Spleen (tissue), 11 donors: ENCODE results near the gene TJP3. TPM values are rescaled to one million over a fixed set of nuclear protein-coding genes. Genes with fewer than 3 reads are reported as not detected.

Source experiments
- DNase-seq: peaks from one replicate; pipeline ENCODE4 v3.0.0-alpha.2; 2020
- H3K27ac ChIP-seq, 8 donors: fragments of 200-600 bp; sonication (generic) in 7 of 8; 1 replicate in 4 of 8; 2 replicates in 4 of 8; pipeline versions ENCODE4 v1.5.0 to v1.8.0; 2016 to 2021; ENCODE audit warnings: inconsistent platforms in 4 of 8, mild to moderate bottlenecking in 4 of 8, moderate library complexity in 1 of 8
- H3K27me3 ChIP-seq, 7 donors: fragments of 200-600 bp; sonication (generic) in 6 of 7; replicated peaks in 1 of 7; 1 replicate in 4 of 7; 2 replicates in 3 of 7; pipeline versions ENCODE4 v1.5.0 to v1.8.0; 2016 to 2021; ENCODE audit warnings: inconsistent platforms in 3 of 7, mild to moderate bottlenecking in 1 of 7
- H3K36me3 ChIP-seq, 6 donors: fragments of 200-600 bp; sonication (generic) in 5 of 6; 1 replicate in 4 of 6; 2 replicates in 2 of 6; pipeline versions ENCODE4 v1.5.0 to v1.8.0; 2016 to 2021; ENCODE audit warnings: inconsistent platforms in 2 of 6
- H3K4me1 ChIP-seq, 6 donors: fragments of 200-600 bp; sonication (generic) in 5 of 6; 1 replicate in 3 of 6; 2 replicates in 3 of 6; pipeline versions ENCODE4 v1.5.0 to v1.8.0; 2016 to 2021; ENCODE audit warnings: inconsistent platforms in 3 of 6
- H3K4me3 ChIP-seq, 8 donors: fragments of 200-600 bp; sonication (generic) in 7 of 8; 1 replicate in 4 of 8; 2 replicates in 4 of 8; pipeline versions ENCODE4 v1.5.0 to v1.8.0; 2016 to 2021; ENCODE audit warnings: inconsistent platforms in 4 of 8, mild to moderate bottlenecking in 4 of 8, moderate library complexity in 2 of 8
- H3K9me3 ChIP-seq, 8 donors: fragments of 200-600 bp; sonication (generic) in 7 of 8; 1 replicate in 4 of 8; 2 replicates in 4 of 8; pipeline versions ENCODE4 v1.5.0 to v1.8.0; 2016 to 2021; ENCODE audit warnings: inconsistent platforms in 4 of 8
- CTCF ChIP-seq, 11 experiments: fragments of 200-600 bp in 7 of 11; fragments of 450-650 bp in 4 of 11; sonication (generic) in 4 of 11; IDR thresholded peaks in 8 of 11; conservative IDR thresholded peaks in 3 of 11; 1 replicate in 7 of 11; 2 replicates in 4 of 11; pipeline versions ENCODE4 v1.4.0 to v1.8.0; 2016 to 2021; ENCODE audit warnings: antibody characterized with exemption in 11 of 11, inconsistent platforms in 4 of 11, mild to moderate bottlenecking in 1 of 11
- POLR2A ChIP-seq, 3 donors: fragments of 450-650 bp; IDR thresholded peaks; one replicate each; pipeline ENCODE4 v1.5.1; 2017; ENCODE audit warnings: antibody characterized with exemption in 3 of 3, mild to moderate bottlenecking in 1 of 3
- POLR2AphosphoS5 ChIP-seq, 3 donors: sonication (generic); formaldehyde crosslinking; IDR thresholded peaks; one replicate each; pipeline ENCODE4 v1.5.1; 2017; ENCODE audit warnings: antibody characterized with exemption in 3 of 3
- WGBS, 5 donors: extraction: QIAGEN DNeasy Blood & Tissue Kit in 3 of 5; methylation state at CpG; one replicate each; pipeline versions ENCODE4 v1.1.5 to v1.1.7; 2013 to 2018; 5-methylcytosine and 5-hydroxymethylcytosine counted together
- intact Hi-C: fragments of 100-400 bp; cut with DNase I; formaldehyde crosslinking; loops from one replicate; pipeline ENCODE4 v1.15.0; 2023; ENCODE audit warnings: low total_unique reads
- polyA plus RNA-seq, 3 donors: library from polyadenylated mRNA; stranded (reverse); fragments of 200-250 nt; gene quantifications; one replicate each; pipeline ENCODE4 v1.2.1, GENCODE V29; 2013
- total RNA-seq, 7 donors: library from RNA; depleted of rRNA in 3 of 7; stranded (reverse); fragments of >200 nt in 3 of 7; fragmentation: NEBNext Ultra II Directional in 4 of 7; extraction: Animal tissue kit (Norgen Biotek cat#: 25700) in 4 of 7; gene quantifications; one replicate each; pipeline versions ENCODE4 v1.1.0 to v1.2.1, GENCODE V29; 2016 to 2021
- donor health status: healthy with polysubstance abuse.
- donor health status: DM: no; HTN: no; CAD: no; lungs with moderate emphysema.
- donor health status: DM: no; HTN: no; CAD: no.
- donor health status: Bipolar disorder and iron deficiency.
- donor health status: healthy.
- donor health status: DM: no; HTN: no; CAD: no.
- donor health status: DM: yes; HTN: yes; CAD: no.

TJP3 gene
- total and polyA plus RNA-seq, 10 donors: 0.39 to 9.0 (median 2.3) TPM

GRCh38 chr19:3723883-3724282, 15.7 kb downstream of the TJP3 start:
- Histone ChIP-seq H3K27me3 (peaks cover 0 to 72% (median 39%) of the 10 kb centered on the region in 7 donors), H3K27ac (no peak overlapping the region), H3K4me1 (peaks cover 4 to 31% (median 23%) of the 10 kb centered on the region in 6 donors), H3K4me3 (no peak overlapping the region), H3K36me3 (no peaks in the 10 kb centered on the region), H3K9me3 (no peaks in the 10 kb centered on the region)
- intact Hi-C loops: no loop called here
- no peak for DNase-seq
- TF ChIP-seq POLR2A (IDR thresholded peaks at IDR 0.05) (no peak), CTCF (IDR thresholded peaks at IDR 0.05 in 8 of 11, conservative IDR thresholded peaks at IDR 0.05 in 3 of 11) (no peak), POLR2AphosphoS5 (IDR thresholded peaks at IDR 0.05) (no peak)
- 48 to 69% (median 52%) methylated on average over 8 of the region's 8 CpGs for WGBS, 5 donors

GRCh38 chr19:3725121-3725520, 16.9 kb downstream of the TJP3 start:
- H3K27me3 ChIP-seq: peaks cover 0 to 59% (median 32%) of the 10 kb centered on the region in 7 donors
- intact Hi-C loops: no loop called here
- peaks cover 4 to 26% (median 23%) of the 10 kb centered on the region in 6 donors for H3K4me1 ChIP-seq
- no peak for DNase-seq
- no peak overlapping the region for H3K4me3 ChIP-seq
- WGBS, 5 donors: 60 to 70% (median 63%) methylated on average over 3 of the region's 3 CpGs
- no peak overlapping the region for H3K27ac ChIP-seq
- no peaks in the 10 kb centered on the region for H3K36me3 ChIP-seq
- no peaks in the 10 kb centered on the region for H3K9me3 ChIP-seq
- TF ChIP-seq POLR2AphosphoS5 (IDR thresholded peaks at IDR 0.05): no peak

GRCh38 chr19:3725640-3726310, 17.6 kb downstream of the TJP3 start:
- no peak for DNase-seq
- peaks cover 0 to 53% (median 26%) of the 10 kb centered on the region in 7 donors for H3K27me3 ChIP-seq
- WGBS, 5 donors: 41 to 54% (median 46%) methylated on average over 12 to 14 of the region's 14 CpGs

GRCh38 chr19:3730457-3730958, 22.3 kb downstream of the TJP3 start:
- no peak for TF ChIP-seq CTCF (IDR thresholded peaks at IDR 0.05 in 8 of 11, conservative IDR thresholded peaks at IDR 0.05 in 3 of 11)
- H3K27ac ChIP-seq: no peak overlapping the region
- H3K9me3 ChIP-seq: no peaks in the 10 kb centered on the region
- H3K36me3 ChIP-seq: peaks cover 0 to 3% (median 0%) of the 10 kb centered on the region in 6 donors
- H3K27me3 ChIP-seq: peaks cover 0 to 9% (median 0%) of the 10 kb centered on the region in 7 donors
- 93 to 96% (median 94%) methylated on average over 30 to 32 of the region's 32 CpGs for WGBS, 5 donors
- no peaks in the 10 kb centered on the region for H3K4me1 ChIP-seq
- no peak overlapping the region for H3K4me3 ChIP-seq
- intact Hi-C loops: no loop called here
- no peak for DNase-seq

More at GRCh38 chr19:3725640-3726310, 17.6 kb downstream of the TJP3 start:
- intact Hi-C loops: no loop called here
- Histone ChIP-seq H3K9me3 (no peaks in the 10 kb centered on the region), H3K36me3 (no peaks in the 10 kb centered on the region), H3K4me3 (no peak overlapping the region), H3K4me1 (peaks cover 4 to 21% (median 16%) of the 10 kb centered on the region in 6 donors), H3K27ac (no peak overlapping the region)
- TF ChIP-seq CTCF (IDR thresholded peaks at IDR 0.05 in 8 of 11, conservative IDR thresholded peaks at IDR 0.05 in 3 of 11) (no peak), POLR2AphosphoS5 (IDR thresholded peaks at IDR 0.05) (no peak), POLR2A (IDR thresholded peaks at IDR 0.05) (no peak)
